ENCODE measurements around the gene RMND5B.

GRCh38 chr5:178123094-178123965 is 7.5 kb upstream of the RMND5B start:
- TF ChIP-seq FOXP2 (optimal IDR thresholded peaks at IDR 0.05; ENCODE audit: borderline replicate concordance, extremely low read depth, extremely low read length, insufficient read depth) (no peak), SIN3A (IDR thresholded peaks at IDR 0.05; ENCODE audit: borderline replicate concordance, insufficient read depth, low read length) (no peak), POLR2AphosphoS5 (IDR thresholded peaks at IDR 0.05; ENCODE audit: low read depth, low read length) (no peak)
